ENCODE measurements around the gene DMXL1. TPM values are rescaled to one million over a fixed set of nuclear protein-coding genes. Genes with fewer than 3 reads are reported as not detected.
A peak's percentile ranks its signal among the peaks of the same experiment; 100 is the strongest.

The DMXL1 gene
- total RNA-seq = 120 TPM

- DNase-seq = peak; percentile 99
These were observed at the start of gene DMXL1 for GRCh38 chr5:119070828-119071560. Gene DMXL1 (plus strand): TSS chr5:119071087. CDS start chr5:119071570, 483 bp downstream.

GRCh38 chr5:119021149-119021732 is 49.6 kb upstream of the DMXL1 start:
- no peak for DNase-seq

GRCh38 chr5:119022017-119022745 is 48.7 kb upstream of the DMXL1 start:
- no peak for DNase-seq

GRCh38 chr5:119022773-119023172 is 48.1 kb upstream of the DMXL1 start:
- DNase-seq = no peak

GRCh38 chr5:119028575-119028974 is 42.3 kb upstream of the DMXL1 start:
- no peak for DNase-seq

GRCh38 chr5:119031011-119031886 is 39.6 kb upstream of the DMXL1 start:
- no peak for DNase-seq

- DNase-seq = no peak
These were observed 39.0 kb upstream of the DMXL1 start for GRCh38 chr5:119031905-119032304.

- no peak for DNase-seq
These were observed 38.2 kb upstream of the DMXL1 start for GRCh38 chr5:119032656-119033055.

- no peak for DNase-seq
These were observed 37.8 kb upstream of the DMXL1 start for GRCh38 chr5:119033135-119033534.

GRCh38 chr5:119036101-119036762 is 34.7 kb upstream of the DMXL1 start:
- DNase-seq = no peak

- no peak for DNase-seq
These were observed 33.2 kb upstream of the DMXL1 start for GRCh38 chr5:119037496-119038215.

GRCh38 chr5:119048246-119048645 is 22.6 kb upstream of the DMXL1 start:
- no peak for DNase-seq

GRCh38 chr5:119049824-119050449 is 20.9 kb upstream of the DMXL1 start:
- DNase-seq = no peak

GRCh38 chr5:119054101-119054500 is 16.8 kb upstream of the DMXL1 start:
- no peak for DNase-seq

- DNase-seq = no peak
These were observed 15.6 kb upstream of the DMXL1 start for GRCh38 chr5:119055294-119055693.

- no peak for DNase-seq
These were observed 11.8 kb upstream of the DMXL1 start for GRCh38 chr5:119058979-119059529.

- no peak for DNase-seq
These were observed 11.1 kb upstream of the DMXL1 start for GRCh38 chr5:119059740-119060255.

GRCh38 chr5:119063579-119064379 is 7.1 kb upstream of the DMXL1 start:
- DNase-seq = no peak

- no peak for DNase-seq
These were observed 3.4 kb upstream of the DMXL1 start for GRCh38 chr5:119067450-119067849.

GRCh38 chr5:119070578-119070827 is 384 bp upstream of the DMXL1 start:
- DNase-seq = no peak
